Caco-2 (cell line): Measurements from ENCODE around the gene ATG4D. TPM values are rescaled to one million over a fixed set of nuclear protein-coding genes. Genes with fewer than 3 reads are reported as not detected.
A peak's percentile ranks its signal among the peaks of the same experiment; 100 is the strongest.

Experiments
- BruUV-seq: library from RNA; stranded (reverse); fragments of 400-500 nt; replicated peaks from 2 replicates; lab custom pipeline; 2021; lab: Mats Ljungman, UMichigan
- CTCF ChIA-PET: fragments of 300-600 bp; sonication (Branson Sonifier 250); formaldehyde crosslinking; loops from one replicate; lab custom pipeline; 2022; ENCODE audit warnings: antibody characterized with exemption; lab: Charles Lee
- POLR2A ChIA-PET: fragments of 300-600 bp; sonication (Branson Sonifier 250); formaldehyde crosslinking; loops from one replicate; lab custom pipeline; 2022; ENCODE audit warnings: antibody characterized with exemption; lab: Charles Lee
- DNase-seq, 2 experiments: peaks; one replicate each; pipeline versions ENCODE4 v3.0.0 to v3.0.0-alpha.2; 2020 to 2022
- H3K27me3 ChIP-seq: replicated peaks from 2 replicates; pipeline ENCODE4 v1.6.0; 2011; ENCODE audit warnings: low read length; ENCODE audit not compliant: control insufficient read depth, insufficient read depth
- H3K36me3 ChIP-seq: 2 replicates; pipeline ENCODE4 v1.5.1; 2011; ENCODE audit warnings: low read length; ENCODE audit not compliant: control insufficient read depth, insufficient read depth
- H3K4me1 ChIP-seq: fragments of 250-450 bp; sonication (Bioruptor Pico); 2 replicates; pipeline ENCODE4 v1.5.1; 2020; ENCODE audit warnings: mild to moderate bottlenecking
- H3K4me3 ChIP-seq: 2 replicates; pipeline ENCODE4 v1.5.1; 2011; ENCODE audit warnings: low read depth, mild to moderate bottlenecking, control low read depth, low read length
- H3K9me3 ChIP-seq: fragments of 250-450 bp; sonication (Bioruptor Pico); 2 replicates; pipeline ENCODE4 v1.5.1; 2020; ENCODE audit warnings: mild to moderate bottlenecking, moderate library complexity
- H3K27ac Mint-ChIP-seq: one replicate; pipeline ENCODE4 v1.8.0; 2022; ENCODE audit warnings: mixed read lengths; ENCODE audit not compliant: unreplicated experiment
- H3K27me3 Mint-ChIP-seq: one replicate; pipeline ENCODE4 v1.8.0; 2022; ENCODE audit warnings: mixed read lengths; ENCODE audit not compliant: insufficient read depth, unreplicated experiment
- H3K36me3 Mint-ChIP-seq: one replicate; pipeline ENCODE4 v1.8.0; 2022; ENCODE audit warnings: mild to moderate bottlenecking, mixed read lengths; ENCODE audit not compliant: insufficient read depth, unreplicated experiment
- H3K4me1 Mint-ChIP-seq: one replicate; pipeline ENCODE4 v1.8.0; 2022; ENCODE audit warnings: low read depth, mixed read lengths; ENCODE audit not compliant: unreplicated experiment
- H3K4me3 Mint-ChIP-seq: one replicate; pipeline ENCODE4 v1.8.0; 2022; ENCODE audit warnings: mild to moderate bottlenecking, moderate library complexity, mixed read lengths; ENCODE audit not compliant: unreplicated experiment
- H3K9me3 Mint-ChIP-seq: one replicate; pipeline ENCODE4 v1.8.0; 2022; ENCODE audit warnings: mixed read lengths; ENCODE audit not compliant: unreplicated experiment
- intact Hi-C: fragments of 100-400 bp; cut with micrococcal nuclease; formaldehyde crosslinking; loops from one replicate; pipeline ENCODE4 v1.10.0; 2022; ENCODE audit not compliant: unreplicated experiment
- total RNA-seq: library from RNA; stranded (reverse); gene quantifications from 2 replicates; pipeline ENCODE4 v1.2.3, GENCODE V29; 2022
- TF ChIP-seq, protein P1 (sequence below), 2 experiments: fragments of 200-600 bp in 1 of 2; IDR thresholded peaks; 1 replicate in 1 of 2; 2 replicates in 1 of 2; pipeline versions ENCODE4 v1.5.1 to v1.8.0; 2011 to 2022; ENCODE audit warnings: antibody characterized with exemption in 1 of 2, control low read depth in 1 of 2, inconsistent platforms in 1 of 2, low read depth in 1 of 2, low read length in 1 of 2, mild to moderate bottlenecking in 1 of 2, moderate library complexity in 1 of 2; ENCODE audit not compliant: insufficient read depth in 1 of 2, severe bottlenecking in 1 of 2, unreplicated experiment in 1 of 2

ATG4D gene
- total RNA-seq, 1 experiment from 2014 or later: 34.3 TPM

- POLR2A ChIA-PET: no interaction called here
- intact Hi-C loops: no loop called here
Observed at GRCh38 chr19:10546817-10547216, 3.1 kb downstream of the ATG4D start.

DNA sequence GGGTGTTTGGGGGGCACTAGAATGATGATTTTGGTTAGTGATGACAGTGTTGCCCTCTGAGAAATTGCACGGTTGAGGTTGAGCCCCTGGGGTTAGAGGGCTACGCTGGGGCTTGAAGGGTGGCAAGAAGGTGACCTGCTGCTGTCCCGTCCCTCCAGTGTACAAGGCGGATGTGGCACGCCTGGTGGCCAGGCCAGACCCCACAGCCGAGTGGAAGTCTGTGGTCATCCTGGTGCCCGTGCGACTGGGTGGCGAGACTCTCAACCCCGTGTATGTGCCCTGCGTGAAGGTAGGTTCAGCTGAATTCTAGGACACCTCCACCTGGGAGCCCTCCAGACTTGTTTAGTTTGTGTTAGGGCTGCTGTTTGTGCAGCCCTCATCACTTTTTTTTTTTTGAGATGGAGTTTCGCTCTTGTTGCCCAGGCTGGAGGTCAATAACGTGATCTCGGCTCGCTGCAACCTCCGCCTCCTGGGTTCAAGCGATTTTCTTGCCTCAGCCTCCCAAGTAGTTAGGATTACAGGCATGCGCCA is 5.1 kb downstream of the ATG4D start:
- POLR2A ChIA-PET: no interaction called here
- CTCF ChIA-PET: no interaction called here
- TF ChIP-seq, protein P1, sequence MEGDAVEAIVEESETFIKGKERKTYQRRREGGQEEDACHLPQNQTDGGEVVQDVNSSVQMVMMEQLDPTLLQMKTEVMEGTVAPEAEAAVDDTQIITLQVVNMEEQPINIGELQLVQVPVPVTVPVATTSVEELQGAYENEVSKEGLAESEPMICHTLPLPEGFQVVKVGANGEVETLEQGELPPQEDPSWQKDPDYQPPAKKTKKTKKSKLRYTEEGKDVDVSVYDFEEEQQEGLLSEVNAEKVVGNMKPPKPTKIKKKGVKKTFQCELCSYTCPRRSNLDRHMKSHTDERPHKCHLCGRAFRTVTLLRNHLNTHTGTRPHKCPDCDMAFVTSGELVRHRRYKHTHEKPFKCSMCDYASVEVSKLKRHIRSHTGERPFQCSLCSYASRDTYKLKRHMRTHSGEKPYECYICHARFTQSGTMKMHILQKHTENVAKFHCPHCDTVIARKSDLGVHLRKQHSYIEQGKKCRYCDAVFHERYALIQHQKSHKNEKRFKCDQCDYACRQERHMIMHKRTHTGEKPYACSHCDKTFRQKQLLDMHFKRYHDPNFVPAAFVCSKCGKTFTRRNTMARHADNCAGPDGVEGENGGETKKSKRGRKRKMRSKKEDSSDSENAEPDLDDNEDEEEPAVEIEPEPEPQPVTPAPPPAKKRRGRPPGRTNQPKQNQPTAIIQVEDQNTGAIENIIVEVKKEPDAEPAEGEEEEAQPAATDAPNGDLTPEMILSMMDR (IDR thresholded peaks at IDR 0.05; ENCODE audit: insufficient read depth in 1 of 2, low read depth in 1 of 2, low read length in 1 of 2, severe bottlenecking in 1 of 2, unreplicated experiment in 1 of 2): no peak
- H3K9me3 ChIP-seq: no peaks in the 10 kb centered on the region
- no peaks in the 10 kb centered on the region for H3K4me1 Mint-ChIP-seq
- no peaks in the 10 kb centered on the region for H3K9me3 Mint-ChIP-seq
- no TSS peak for BruUV-seq
- no peak overlapping the region for H3K4me3 Mint-ChIP-seq
- no peaks in the 10 kb centered on the region for H3K27me3 Mint-ChIP-seq
- DNase-seq: no peak
- peaks cover 2% of the 10 kb centered on the region for H3K36me3 ChIP-seq
- H3K27ac Mint-ChIP-seq: no peak overlapping the region
- peaks cover 62% of the 10 kb centered on the region for H3K36me3 Mint-ChIP-seq
- H3K4me1 ChIP-seq: 0 out of 2 replicates have a peak, but pooled peaks cover 3% of the 10 kb centered on the region
- intact Hi-C loops: no loop called here
- no peaks in the 10 kb centered on the region for H3K27me3 ChIP-seq
- no peak overlapping the region for H3K4me3 ChIP-seq

More at GRCh38 chr19:10546817-10547216, 3.1 kb downstream of the ATG4D start:
- TF ChIP-seq, protein P1 (IDR thresholded peaks at IDR 0.05; ENCODE audit: insufficient read depth in 1 of 2, low read depth in 1 of 2, low read length in 1 of 2, severe bottlenecking in 1 of 2, unreplicated experiment in 1 of 2): no peak
- no peaks in the 10 kb centered on the region for H3K27me3 Mint-ChIP-seq
- no peaks in the 10 kb centered on the region for H3K9me3 ChIP-seq
- TSS peak; percentile 11 for BruUV-seq
- H3K4me3 ChIP-seq: no peak overlapping the region
- no peaks in the 10 kb centered on the region for H3K27me3 ChIP-seq
- no peak overlapping the region for H3K27ac Mint-ChIP-seq
- H3K4me1 ChIP-seq: peaks cover 3% of the 10 kb centered on the region; the same call in 1 of the 2 replicates
- peaks cover 43% of the 10 kb centered on the region for H3K36me3 Mint-ChIP-seq
- DNase-seq: no peak
- H3K4me1 Mint-ChIP-seq: no peaks in the 10 kb centered on the region
- H3K4me3 Mint-ChIP-seq: no peak overlapping the region
- CTCF ChIA-PET: no interaction called here
- peaks cover 2% of the 10 kb centered on the region for H3K36me3 ChIP-seq
- H3K9me3 Mint-ChIP-seq: no peaks in the 10 kb centered on the region

DNA sequence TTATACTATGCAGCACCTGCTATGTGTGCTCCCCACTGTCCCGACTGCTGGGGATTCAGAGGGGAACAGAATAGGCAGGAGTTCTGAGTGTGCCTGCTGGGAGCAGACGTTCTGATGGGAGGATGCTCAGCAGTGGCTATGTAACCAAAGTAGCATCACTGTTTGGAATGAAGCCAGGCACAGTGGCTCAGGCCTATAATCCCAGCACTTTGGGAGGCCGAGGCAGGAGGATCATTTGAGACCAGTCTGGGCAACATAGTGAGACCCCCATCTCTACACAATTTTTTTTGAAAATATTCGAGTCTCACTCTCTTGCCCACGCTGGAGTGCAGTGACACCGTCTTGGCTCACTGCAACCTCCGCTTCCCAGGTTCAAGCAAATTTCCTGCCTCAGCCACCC is 6.0 kb downstream of the ATG4D start:
- TF ChIP-seq, protein P1 (IDR thresholded peaks at IDR 0.05; ENCODE audit: insufficient read depth in 1 of 2, low read depth in 1 of 2, low read length in 1 of 2, severe bottlenecking in 1 of 2, unreplicated experiment in 1 of 2): no peak
- POLR2A ChIA-PET: no interaction called here
- Mint-ChIP-seq H3K27ac (no peak overlapping the region), H3K4me3 (no peak overlapping the region), H3K36me3 (peaks cover 72% of the 10 kb centered on the region), H3K4me1 (no peaks in the 10 kb centered on the region), H3K27me3 (no peaks in the 10 kb centered on the region), H3K9me3 (no peaks in the 10 kb centered on the region)
- H3K27me3 ChIP-seq: no peaks in the 10 kb centered on the region
- H3K4me3 ChIP-seq: no peak overlapping the region
- CTCF ChIA-PET: no interaction called here
- no TSS peak for BruUV-seq
- H3K36me3 ChIP-seq: peaks cover 2% of the 10 kb centered on the region
- DNase-seq: no peak
- H3K4me1 ChIP-seq: 0 out of 2 replicates have a peak, but pooled peaks cover 2% of the 10 kb centered on the region
- intact Hi-C loops: no loop called here
- H3K9me3 ChIP-seq: no peaks in the 10 kb centered on the region
